GM13977 (cell line): ENCODE results near the gene XK.

Source experiments
- DNase-seq: peaks from one replicate; pipeline ENCODE4 v3.0.0; 2012; ENCODE audit warnings: low spot score
- CTCF ChIP-seq: IDR thresholded peaks from 2 replicates; pipeline ENCODE4 v1.5.1; 2012; ENCODE audit warnings: mild to moderate bottlenecking, control low read depth; ENCODE audit not compliant: insufficient read depth; ENCODE audit errors: extremely low read depth, missing control alignments
- in situ Hi-C: fragments of 300-500 bp; cut with MboI; formaldehyde crosslinking; loops from one replicate; pipeline ENCODE4 v1.12.0; 2022; ENCODE audit warnings: low sequenced_read_pairs, low pct_unique_long_range_greater_than_20kb, mixed read lengths, inconsistent platforms; ENCODE audit not compliant: unreplicated experiment

Gene XK

GRCh38 chrX:37692918-37693317 is 7.3 kb downstream of the XK start:
- no peak for TF ChIP-seq CTCF
- no peak for DNase-seq

GRCh38 chrX:37697169-37697760 is 11.7 kb downstream of the XK start:
- in situ Hi-C loops, result no loop called here
- no peak for TF ChIP-seq CTCF
- no peak for DNase-seq

More at GRCh38 chrX:37692918-37693317, 7.3 kb downstream of the XK start:
- in situ Hi-C loops, result no loop called here

DNA sequence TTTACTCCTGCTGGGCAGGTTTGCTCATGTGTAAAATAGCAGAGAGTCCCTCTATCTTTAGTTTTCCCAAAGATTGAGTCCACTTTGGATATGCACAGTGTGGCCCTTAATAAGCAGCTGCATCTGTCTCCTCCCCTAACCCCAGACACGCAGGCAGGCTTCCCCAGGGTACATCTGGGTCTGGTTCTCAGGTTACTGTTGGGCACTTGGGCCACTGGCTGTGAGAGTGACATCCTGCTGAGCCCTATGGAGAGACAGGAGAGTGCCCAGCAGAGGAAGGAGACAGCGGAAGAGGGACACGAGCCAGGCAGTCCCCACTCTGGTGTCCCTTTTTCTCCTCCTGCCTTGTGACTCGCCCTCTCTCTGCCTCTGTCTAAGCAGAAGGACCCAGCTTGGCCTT is 16.0 kb downstream of the XK start:
- DNase-seq, result no peak
- in situ Hi-C loops, result no loop called here
- TF ChIP-seq CTCF, result no peak

DNA sequence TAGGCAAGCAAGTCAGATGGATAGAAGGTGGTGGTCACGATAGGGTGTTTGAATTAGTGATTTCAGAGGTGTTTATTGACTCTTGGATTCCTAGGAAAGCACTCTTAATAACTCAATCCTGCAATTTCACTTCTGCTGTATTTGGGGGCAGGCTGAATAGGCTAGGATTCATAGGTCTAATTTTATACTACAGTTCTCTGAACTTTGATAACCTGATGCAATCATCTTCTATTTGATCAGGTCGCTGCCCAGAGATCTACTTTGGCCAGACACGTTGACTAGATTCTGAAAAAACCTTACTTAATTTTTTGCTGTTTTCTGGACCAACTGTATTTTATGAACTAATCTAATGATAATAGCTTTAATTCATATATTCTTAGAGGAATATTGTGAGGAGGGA is 26.4 kb downstream of the XK start:
- in situ Hi-C loops, result no loop called here
- TF ChIP-seq CTCF, result no peak
- no peak for DNase-seq

- in situ Hi-C loops, result no loop called here
- TF ChIP-seq CTCF, result no peak
- DNase-seq, result no peak
These were observed 26.9 kb downstream of the XK start for GRCh38 chrX:37712458-37712857.

GRCh38 chrX:37714479-37714878 is 28.9 kb downstream of the XK start:
- no peak for DNase-seq
- no peak for TF ChIP-seq CTCF
- in situ Hi-C loops, result no loop called here

DNA sequence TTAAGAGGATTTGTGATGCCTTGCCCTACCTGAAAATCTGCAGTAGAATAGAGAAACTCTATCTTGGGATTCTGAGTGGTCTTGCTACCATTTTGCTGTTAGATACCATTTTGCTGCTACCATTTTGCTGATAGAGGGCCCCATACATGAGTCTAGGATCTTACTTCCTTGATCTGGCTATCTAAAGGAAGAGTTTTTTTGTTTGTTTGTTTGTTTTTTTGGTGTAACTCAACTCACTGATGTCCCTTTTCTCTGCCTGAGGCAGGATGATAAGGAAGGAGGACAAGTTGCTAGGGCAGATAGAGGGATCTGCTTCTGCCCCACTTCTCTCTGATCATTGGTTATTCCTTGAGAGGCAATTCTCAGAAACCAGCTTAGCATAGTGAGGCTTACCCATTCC is 31.0 kb downstream of the XK start:
- in situ Hi-C loops, result no loop called here
- no peak for TF ChIP-seq CTCF
- DNase-seq, result no peak
